Posterior vena cava (tissue), 2 donors: ENCODE results near the gene MRPS18A. TPM values are rescaled to one million over a fixed set of nuclear protein-coding genes. Genes with fewer than 3 reads are reported as not detected.
"Not testable (repeated sequence)": the region's sequence is repeated elsewhere in the genome, so short reads cannot be mapped to it uniquely, and the experiment has no call there.

Experiments
- DNase-seq: peaks from one replicate; pipeline ENCODE4 v3.0.0-alpha.2; 2020; ENCODE audit warnings: low spot score
- intact Hi-C, 2 donors: fragments of 100-400 bp; cut with DNase I; formaldehyde crosslinking; loops; one replicate each; pipeline versions ENCODE4 v1.14.1 to v1.14.2; 2022 to 2023
- total RNA-seq, 2 donors: library from RNA; stranded (reverse); fragmentation: NEBNext Ultra II Directional; extraction: Animal tissue kit (Norgen Biotek cat#: 25700); gene quantifications; one replicate each; pipeline ENCODE4 v1.2.1, GENCODE V29; 2021
- donor health status: DM: yes; HTN: yes; CAD: no.
- donor health status: DM: yes; HTN: yes; CAD: no.

Gene MRPS18A
- total RNA-seq, 2 donors from 2014 or later, result 25.4 to 28.2 TPM

- DNase-seq, intact Hi-C loops: not testable (repeated sequence)
Measured at GRCh38 chr6:43662948-43663347, 24.6 kb downstream of the MRPS18A start.

GRCh38 chr6:43658161-43658560 lies 29.4 kb downstream of the MRPS18A start:
- intact Hi-C loops, result no loop called here

GRCh38 chr6:43657221-43657802 lies 30.3 kb downstream of the MRPS18A start:
- intact Hi-C loops, result no loop called here
- DNase-seq, result no peak

More at GRCh38 chr6:43658161-43658560, 29.4 kb downstream of the MRPS18A start:
- DNase-seq, result no peak

GRCh38 chr6:43652822-43653221 lies 34.8 kb downstream of the MRPS18A start:
- intact Hi-C loops, DNase-seq: not testable (repeated sequence)

- intact Hi-C loops, result no loop called here
- DNase-seq, result no peak
Measured at GRCh38 chr6:43648248-43648647, 39.3 kb downstream of the MRPS18A start.

GRCh38 chr6:43647613-43648012 lies 40.0 kb downstream of the MRPS18A start:
- intact Hi-C loops, result no loop called here
- no peak for DNase-seq

GRCh38 chr6:43645613-43645964 lies 42.0 kb downstream of the MRPS18A start:
- DNase-seq, result no peak
- intact Hi-C loops, result no loop called here

GRCh38 chr6:43644940-43645612 lies 42.5 kb downstream of the MRPS18A start, which contains the start of gene RSPH9:
Gene RSPH9 (plus strand): TSS chr6:43645036. CDS start chr6:43645099, 63 bp downstream.
- intact Hi-C loops, result no loop called here
- DNase-seq, result peak; percentile 89

GRCh38 chr6:43639984-43640800 lies 47.4 kb downstream of the MRPS18A start:
- intact Hi-C loops, result loop anchor here in 1 of 2 donors (5.0 kb wide), 1 partner anchor 1198 kb away; no protein-coding TSS in a partner anchor
- no peak for DNase-seq

GRCh38 chr6:43636308-43636659 lies 51.3 kb downstream of the MRPS18A start:
- intact Hi-C loops, result loop anchor here in 1 of 2 donors (5.0 kb wide), 1 partner anchor 1194 kb away; no protein-coding TSS in a partner anchor
- DNase-seq, result no peak

- intact Hi-C loops, result loop anchor here in 1 of 2 donors (1.0 to 5.0 kb wide), 2 partner anchors 8 to 1193 kb away; no protein-coding TSS in a partner anchor
Measured at GRCh38 chr6:43635387-43636307, 51.9 kb downstream of the MRPS18A start, which contains the start of gene MAD2L1BP. Gene MAD2L1BP (plus strand): TSS chr6:43635840. CDS start chr6:43635876, 36 bp downstream.

GRCh38 chr6:43634702-43635303 lies 52.8 kb downstream of the MRPS18A start:
- intact Hi-C loops, result loop anchor here in 1 of 2 donors (1.0 to 5.0 kb wide), 2 partner anchors 8 to 1193 kb away; no protein-coding TSS in a partner anchor
- DNase-seq, result no peak

More at GRCh38 chr6:43635387-43636307, 51.9 kb downstream of the MRPS18A start, which contains the start of gene MAD2L1BP:
- peak; percentile 95 for DNase-seq

- peak; percentile 7 for DNase-seq
Measured at GRCh38 chr6:43633002-43633401, 54.6 kb downstream of the MRPS18A start.

GRCh38 chr6:43630980-43631619 lies 56.5 kb downstream of the MRPS18A start:
- intact Hi-C loops, result no loop called here
- peak; percentile 41 for DNase-seq

More at GRCh38 chr6:43633002-43633401, 54.6 kb downstream of the MRPS18A start:
- intact Hi-C loops, result not testable (repeated sequence)

- intact Hi-C loops, result no loop called here
- peak; percentile 97 for DNase-seq
Measured at GRCh38 chr6:43629505-43630300, 57.9 kb downstream of the MRPS18A start.

- DNase-seq, result peak; percentile 100
- intact Hi-C loops, result no loop called here
Measured at GRCh38 chr6:43629104-43629504, 58.5 kb downstream of the MRPS18A start, which contains the start of gene GTPBP2. Gene GTPBP2 (minus strand): TSS chr6:43629264. CDS start chr6:43629162, 102 bp downstream.
